ENCODE data around the gene LEMD1.
"Not testable (repeated sequence)": the region's sequence is repeated elsewhere in the genome, so short reads cannot be mapped to it uniquely, and the experiment has no call there.

The LEMD1 gene

DNA sequence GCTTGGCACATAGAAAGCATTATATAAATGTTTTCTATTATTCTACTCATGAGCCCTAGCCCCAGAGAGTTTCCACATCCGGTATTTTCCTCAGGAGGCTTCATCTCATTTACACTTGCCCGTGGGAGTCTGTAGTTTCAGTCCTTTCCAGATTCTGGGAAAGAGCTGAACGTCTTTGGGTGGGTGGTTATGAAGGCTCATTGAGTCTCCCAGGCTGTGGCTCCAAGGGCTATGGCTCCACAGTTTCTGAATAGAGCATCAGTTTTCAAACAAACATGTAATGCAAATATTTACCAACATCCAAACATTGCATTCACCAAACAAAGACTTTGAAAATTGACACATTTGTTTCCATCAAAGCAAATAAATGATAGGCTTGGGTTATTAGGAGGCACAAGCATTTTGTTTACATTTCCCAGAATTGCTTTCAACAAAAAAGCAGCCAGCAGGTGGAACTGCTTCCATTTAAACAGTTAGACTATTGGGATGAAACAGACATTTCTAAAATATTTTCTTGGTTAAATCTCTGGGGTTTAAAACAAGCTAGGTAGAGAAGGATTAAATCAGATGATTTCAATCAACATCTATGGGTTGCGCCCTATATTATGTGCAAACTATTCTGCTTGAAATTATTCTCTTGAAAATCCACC lies 1.3 kb upstream of the LEMD1 start:
- Mint-ChIP-seq H3K4me3 (no peak overlapping the region), H3K27me3 (peaks cover 7% of the 10 kb centered on the region), H3K4me1 (no peaks in the 10 kb centered on the region), H3K9me3 (no peaks in the 10 kb centered on the region), H3K36me3 (no peaks in the 10 kb centered on the region), H3K27ac (no peak overlapping the region)

- Mint-ChIP-seq H3K9me3 (no peaks in the 10 kb centered on the region), H3K27me3 (peaks cover 3% of the 10 kb centered on the region), H3K36me3 (no peaks in the 10 kb centered on the region), H3K4me3 (no peak overlapping the region), H3K27ac (no peak overlapping the region), H3K4me1 (no peaks in the 10 kb centered on the region)
Observed at GRCh38 chr1:205420938-205421337, 918 bp downstream of the LEMD1 start.

- Mint-ChIP-seq H3K9me3 (no peaks in the 10 kb centered on the region), H3K4me3 (no peak overlapping the region), H3K36me3 (no peaks in the 10 kb centered on the region), H3K27me3 (no peaks in the 10 kb centered on the region), H3K27ac (no peak overlapping the region), H3K4me1 (no peaks in the 10 kb centered on the region)
Observed at GRCh38 chr1:205417870-205418635, 3.8 kb downstream of the LEMD1 start.

DNA sequence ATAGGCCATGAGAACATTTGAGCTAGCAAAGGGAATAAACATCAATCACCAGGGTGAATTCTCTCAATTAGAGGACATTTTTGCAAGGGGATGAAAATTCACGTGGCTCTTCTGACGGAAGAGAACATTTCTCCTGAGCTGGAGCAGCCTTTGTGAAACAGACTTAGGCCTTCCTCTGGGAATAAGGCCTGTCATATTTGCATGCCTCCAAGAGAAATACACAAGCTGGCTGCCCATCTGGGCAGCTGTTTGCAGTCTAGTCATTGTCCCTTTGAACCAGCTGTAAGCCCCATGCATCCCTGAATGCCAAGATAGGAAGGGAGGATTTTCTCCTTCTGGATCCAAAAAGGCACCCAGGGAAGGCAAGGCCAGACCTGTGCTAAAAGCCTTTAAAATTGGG lies 5.5 kb downstream of the LEMD1 start:
- H3K4me1 Mint-ChIP-seq: no peaks in the 10 kb centered on the region
- no peaks in the 10 kb centered on the region for H3K9me3 Mint-ChIP-seq
- H3K36me3 Mint-ChIP-seq: no peaks in the 10 kb centered on the region
- H3K27me3 Mint-ChIP-seq: no peaks in the 10 kb centered on the region
- H3K27ac Mint-ChIP-seq: no peak overlapping the region
- no peak overlapping the region for H3K4me3 Mint-ChIP-seq

DNA sequence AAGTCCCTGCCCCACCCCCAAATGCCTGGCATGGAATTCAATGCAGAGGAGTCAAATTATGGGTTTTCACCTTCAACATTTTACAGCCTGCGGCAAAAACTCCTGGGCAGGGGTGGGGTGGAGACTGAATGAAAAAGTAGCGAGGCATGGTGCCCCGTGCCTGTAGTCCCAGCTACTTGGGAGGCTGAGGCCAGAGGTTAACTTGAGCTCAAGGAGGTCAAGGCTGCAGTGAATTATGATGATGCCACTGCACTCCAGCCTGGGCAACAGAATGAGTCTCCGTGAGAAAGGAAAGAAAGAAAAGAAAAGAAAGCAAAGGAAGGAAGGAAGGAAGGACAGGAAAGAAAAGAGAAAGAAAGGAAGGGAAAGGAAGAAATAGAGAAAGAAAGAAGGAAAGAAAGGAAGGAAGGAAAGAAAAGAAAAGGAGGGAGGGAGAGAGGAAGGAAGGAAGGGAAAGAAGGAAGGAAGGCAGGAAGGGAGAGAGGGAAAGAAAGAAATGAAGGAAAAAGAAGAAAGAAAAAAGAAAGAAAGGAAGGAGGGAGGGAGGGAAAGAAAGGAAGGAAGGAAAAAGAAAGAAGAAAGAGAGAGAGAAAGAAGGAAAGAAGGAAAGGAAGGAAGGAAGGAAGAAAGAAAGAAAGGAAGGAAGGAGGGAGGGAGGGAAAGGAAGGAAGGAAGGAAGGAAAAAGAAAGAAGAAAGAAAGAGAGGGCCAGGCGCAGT lies 11.1 kb downstream of the LEMD1 start:
- no peaks in the 10 kb centered on the region for H3K9me3 Mint-ChIP-seq
- peaks cover 6% of the 10 kb centered on the region for H3K4me1 Mint-ChIP-seq
- H3K4me3 Mint-ChIP-seq: no peak overlapping the region
- no peak overlapping the region for H3K27ac Mint-ChIP-seq
- no peaks in the 10 kb centered on the region for H3K27me3 Mint-ChIP-seq
- H3K36me3 Mint-ChIP-seq: no peaks in the 10 kb centered on the region

GRCh38 chr1:205407970-205408369 lies 13.9 kb downstream of the LEMD1 start:
- Mint-ChIP-seq H3K9me3 (no peaks in the 10 kb centered on the region), H3K27me3 (no peaks in the 10 kb centered on the region), H3K4me3 (no peak overlapping the region), H3K4me1 (peaks cover 9% of the 10 kb centered on the region), H3K36me3 (peaks cover 2% of the 10 kb centered on the region), H3K27ac (peak overlapping the region; percentile 0)

DNA sequence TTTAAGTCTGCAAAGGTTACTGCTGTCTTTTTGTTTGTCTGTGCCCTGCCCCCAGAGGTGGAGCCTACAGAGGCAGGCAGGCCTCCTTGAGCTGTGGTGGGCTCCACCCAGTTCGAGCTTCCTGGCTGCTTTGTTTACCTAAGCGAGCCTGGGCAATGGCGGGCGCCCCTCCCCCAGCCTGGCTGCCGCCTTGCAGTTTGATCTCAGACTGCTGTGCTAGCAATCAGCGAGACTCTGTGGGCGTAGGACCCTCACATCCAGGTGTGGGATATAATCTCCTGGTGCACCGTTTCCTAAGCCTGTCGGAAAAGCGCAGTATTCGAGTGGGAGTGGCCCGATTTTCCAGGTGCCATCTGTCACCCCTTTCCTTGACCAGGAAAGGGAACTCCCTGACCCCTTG lies 15.6 kb downstream of the LEMD1 start:
- not testable (repeated sequence) for H3K36me3 Mint-ChIP-seq, H3K9me3 Mint-ChIP-seq, H3K27ac Mint-ChIP-seq, H3K4me3 Mint-ChIP-seq, H3K27me3 Mint-ChIP-seq, H3K4me1 Mint-ChIP-seq

DNA sequence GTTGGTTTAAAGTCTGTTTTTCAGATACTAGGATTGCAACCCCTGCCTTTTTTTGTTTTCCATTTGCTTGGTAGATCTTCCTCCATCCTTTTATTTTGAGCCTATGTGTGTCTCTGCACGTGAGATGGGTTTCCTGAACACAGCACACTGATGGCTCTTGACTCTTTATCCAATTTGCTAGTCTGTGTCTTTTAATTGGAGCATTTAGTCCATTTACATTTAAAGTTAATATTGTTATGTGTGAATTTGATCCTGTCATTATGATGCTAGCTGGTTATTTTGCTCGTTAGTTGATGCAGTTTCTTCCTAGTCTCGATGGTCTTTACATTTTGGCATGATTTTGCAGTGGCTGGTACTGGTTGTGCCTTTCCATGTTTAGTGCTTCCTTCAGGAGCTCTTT lies 17.4 kb downstream of the LEMD1 start:
- not testable (repeated sequence) for H3K4me3 Mint-ChIP-seq, H3K9me3 Mint-ChIP-seq, H3K27ac Mint-ChIP-seq, H3K4me1 Mint-ChIP-seq, H3K36me3 Mint-ChIP-seq, H3K27me3 Mint-ChIP-seq

- H3K27ac Mint-ChIP-seq: no peak overlapping the region
- no peaks in the 10 kb centered on the region for H3K36me3 Mint-ChIP-seq
- peaks cover 3% of the 10 kb centered on the region for H3K27me3 Mint-ChIP-seq
- H3K4me1 Mint-ChIP-seq: peaks cover 5% of the 10 kb centered on the region
- no peak overlapping the region for H3K4me3 Mint-ChIP-seq
- no peaks in the 10 kb centered on the region for H3K9me3 Mint-ChIP-seq
Observed at GRCh38 chr1:205398586-205398985, 23.3 kb downstream of the LEMD1 start.

DNA sequence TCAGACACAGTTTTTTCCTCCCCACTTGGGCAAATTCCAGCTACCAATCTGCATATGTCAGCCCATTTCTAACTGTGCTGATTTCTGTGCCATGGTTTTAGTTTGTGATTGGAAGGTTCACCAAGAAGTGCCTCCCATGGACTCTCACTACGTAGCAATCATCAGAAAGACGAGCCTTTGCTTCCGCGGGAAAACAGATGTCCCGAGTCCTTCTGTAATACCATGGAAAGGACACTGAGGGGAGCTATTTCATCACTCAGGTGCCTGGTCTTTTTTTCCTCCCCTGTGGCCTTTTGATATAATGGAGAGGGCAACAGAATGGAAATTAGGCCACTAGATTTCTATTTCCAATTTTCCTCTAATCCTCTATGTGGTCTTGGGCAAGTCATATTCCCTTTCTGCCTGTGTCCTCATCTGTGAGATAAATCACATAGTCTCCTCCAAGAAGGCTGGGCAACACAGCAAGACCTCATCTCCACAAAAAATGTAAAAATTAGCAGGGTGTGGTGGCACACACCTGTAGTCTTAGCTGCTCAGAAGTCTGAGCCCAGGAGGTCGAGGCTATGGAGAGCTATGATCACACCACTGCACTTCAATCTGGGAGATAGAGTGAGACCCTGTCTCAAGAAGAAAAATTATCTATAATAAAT lies 24.8 kb downstream of the LEMD1 start:
- Mint-ChIP-seq H3K4me3 (no peak overlapping the region), H3K4me1 (peaks cover 5% of the 10 kb centered on the region), H3K27me3 (peaks cover 7% of the 10 kb centered on the region), H3K9me3 (no peaks in the 10 kb centered on the region), H3K27ac (no peak overlapping the region), H3K36me3 (no peaks in the 10 kb centered on the region)

- H3K9me3 Mint-ChIP-seq: no peaks in the 10 kb centered on the region
- no peak overlapping the region for H3K4me3 Mint-ChIP-seq
- H3K4me1 Mint-ChIP-seq: peaks cover 5% of the 10 kb centered on the region
- H3K27me3 Mint-ChIP-seq: peaks cover 9% of the 10 kb centered on the region
- no peaks in the 10 kb centered on the region for H3K36me3 Mint-ChIP-seq
- no peak overlapping the region for H3K27ac Mint-ChIP-seq
Observed at GRCh38 chr1:205395616-205396015, 26.2 kb downstream of the LEMD1 start.

GRCh38 chr1:205392650-205393049 lies 29.2 kb downstream of the LEMD1 start:
- H3K27ac Mint-ChIP-seq: no peak overlapping the region
- no peak overlapping the region for H3K4me3 Mint-ChIP-seq
- H3K4me1 Mint-ChIP-seq: peaks cover 5% of the 10 kb centered on the region
- H3K9me3 Mint-ChIP-seq: no peaks in the 10 kb centered on the region
- no peaks in the 10 kb centered on the region for H3K36me3 Mint-ChIP-seq
- H3K27me3 Mint-ChIP-seq: peaks cover 11% of the 10 kb centered on the region

- Mint-ChIP-seq H3K36me3 (no peaks in the 10 kb centered on the region), H3K27me3 (peaks cover 11% of the 10 kb centered on the region), H3K9me3 (no peaks in the 10 kb centered on the region), H3K27ac (no peak overlapping the region), H3K4me3 (no peak overlapping the region), H3K4me1 (peaks cover under 1% of the 10 kb centered on the region)
Observed at GRCh38 chr1:205391386-205391785, 30.5 kb downstream of the LEMD1 start.

- Mint-ChIP-seq H3K4me3 (no peak overlapping the region), H3K27me3 (peaks cover 8% of the 10 kb centered on the region), H3K27ac (no peak overlapping the region), H3K36me3 (no peaks in the 10 kb centered on the region), H3K9me3 (no peaks in the 10 kb centered on the region), H3K4me1 (no peaks in the 10 kb centered on the region)
Observed at GRCh38 chr1:205387845-205388244, 34.0 kb downstream of the LEMD1 start.

DNA sequence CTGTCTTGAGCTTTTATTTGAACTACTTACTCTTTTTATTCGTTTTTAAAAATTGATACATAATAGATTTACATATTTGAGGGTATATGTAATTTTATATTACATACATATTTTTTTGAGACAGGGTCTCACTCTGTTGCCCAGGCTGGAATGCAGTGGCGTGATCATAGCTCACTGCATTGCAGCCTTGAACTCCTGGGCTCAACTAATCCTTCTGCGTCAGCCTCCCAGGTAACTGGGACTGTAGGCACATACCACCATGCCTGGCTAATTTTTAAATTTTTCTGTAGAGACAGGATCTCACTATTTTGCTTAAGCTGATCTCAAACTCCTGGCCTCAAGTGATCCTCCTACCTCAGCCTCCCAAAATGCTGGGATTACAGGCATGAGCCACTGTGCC lies 38.9 kb downstream of the LEMD1 start:
- H3K27ac Mint-ChIP-seq, H3K4me1 Mint-ChIP-seq, H3K36me3 Mint-ChIP-seq, H3K27me3 Mint-ChIP-seq, H3K4me3 Mint-ChIP-seq, H3K9me3 Mint-ChIP-seq: not testable (repeated sequence)

DNA sequence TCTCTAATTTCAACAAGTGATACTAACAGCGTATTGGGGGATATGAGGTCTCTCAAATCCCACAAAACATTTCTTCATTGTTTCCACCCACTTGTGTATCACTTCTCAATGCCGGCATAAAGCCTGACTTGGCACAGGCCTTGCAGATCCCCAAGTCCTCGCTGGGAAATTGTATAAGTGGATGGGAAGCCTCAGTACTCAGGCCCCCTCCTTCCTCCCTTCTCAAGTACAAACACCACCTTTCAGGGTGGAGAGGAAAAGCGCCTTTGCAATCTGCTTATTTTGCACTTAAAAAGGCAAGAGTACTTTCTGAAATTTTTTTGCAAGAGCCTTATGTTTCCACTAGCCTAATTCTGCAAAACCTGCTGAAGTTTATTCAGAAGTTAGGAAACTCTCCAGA lies 39.3 kb downstream of the LEMD1 start:
- Mint-ChIP-seq H3K27ac (no peak overlapping the region), H3K4me3 (no peak overlapping the region), H3K4me1 (no peaks in the 10 kb centered on the region), H3K27me3 (peaks cover 2% of the 10 kb centered on the region), H3K36me3 (no peaks in the 10 kb centered on the region), H3K9me3 (no peaks in the 10 kb centered on the region)

Measured in activated naive CD4-positive, alpha-beta T cell treated with anti-CD3 and anti-CD28 coated beads, Interleukin-2, amount 50 U/mL, for 24 hours (primary cell).